BLaER1 treated with 17β-estradiol and CSF1 and Interleukin-3, amounts not matched to agents 10 nM and 100 nM (cell line): ENCODE measurements around the gene NMRK1.
A peak's percentile ranks its signal among the peaks of the same experiment; 100 is the strongest.

Experiments used
- H3K27ac ChIP-seq, 11 experiments: shearing (Covaris generic); formaldehyde crosslinking; 2 replicates each; pipeline ENCODE4 v1.8.1; 2022
- H3K27me3 ChIP-seq, 11 experiments: shearing (Covaris generic); formaldehyde crosslinking; 2 replicates each; pipeline ENCODE4 v1.8.1; 2022
- H3K36me3 ChIP-seq, 11 experiments: shearing (Covaris generic); formaldehyde crosslinking; 2 replicates each; pipeline ENCODE4 v1.8.1; 2022
- H3K4me1 ChIP-seq, 10 experiments: shearing (Covaris generic); formaldehyde crosslinking; 2 replicates each; pipeline ENCODE4 v1.8.1; 2022
- H3K4me2 ChIP-seq, 11 experiments: shearing (Covaris generic); formaldehyde crosslinking; 2 replicates each; pipeline ENCODE4 v1.8.1; 2022
- H3K4me3 ChIP-seq, 10 experiments: shearing (Covaris generic); formaldehyde crosslinking; 2 replicates each; pipeline ENCODE4 v1.8.1; 2022
- H3K9ac ChIP-seq, 11 experiments: shearing (Covaris generic); formaldehyde crosslinking; 2 replicates each; pipeline ENCODE4 v1.8.1; 2022
- H3K9me3 ChIP-seq, 11 experiments: shearing (Covaris generic); formaldehyde crosslinking; replicated peaks in 1 of 11; 2 replicates each; pipeline ENCODE4 v1.8.1; 2022
- H4K20me1 ChIP-seq, 11 experiments: shearing (Covaris generic); formaldehyde crosslinking; 2 replicates each; pipeline ENCODE4 v1.8.1; 2022
- Cebpa-rat ChIP-seq, 11 experiments: shearing (Covaris generic); IDR thresholded peaks; 2 replicates each; pipeline ENCODE4 v1.8.1; 2022

Gene NMRK1

DNA sequence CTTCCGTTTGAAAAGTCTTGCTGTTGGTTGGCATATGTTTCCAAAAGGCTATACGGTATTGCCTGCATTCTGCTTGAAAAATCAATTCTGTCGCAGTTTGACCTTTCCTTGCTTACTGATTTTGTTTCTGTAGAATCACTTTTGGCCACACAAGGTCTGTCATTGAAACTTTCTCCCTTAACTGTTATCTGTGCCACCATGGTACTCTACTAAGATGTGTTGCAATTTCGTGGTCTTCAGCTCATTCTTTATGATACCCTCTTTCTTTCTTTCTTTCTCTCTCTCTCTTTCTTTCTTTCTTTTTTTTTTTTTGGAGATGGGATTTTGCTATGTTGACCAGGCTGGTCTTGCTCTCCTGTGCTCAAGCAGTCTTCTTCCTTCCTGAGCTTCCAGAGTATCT lies 4.8 kb upstream of the NMRK1 start:
- H3K4me3 ChIP-seq: no peak overlapping the region
- no peak overlapping the region for H3K27ac ChIP-seq
- peak overlapping the region in 7 of 11 experiments; percentile 20 to 95 (median 34); a peak in 10 of 22 replicates for H3K4me2 ChIP-seq
- peak overlapping the region in 1 of 11 experiments; percentile 8; a peak in 1 of 22 replicates for H3K9ac ChIP-seq
- no peak for TF ChIP-seq Cebpa-rat (IDR thresholded peaks at IDR 0.05)
- peaks cover 5 to 50% (median 18%) of the 10 kb centered on the region in 11 experiments; a peak in 15 of 22 replicates for H3K36me3 ChIP-seq
- peaks cover 9 to 88% (median 86%) of the 10 kb centered on the region in 11 experiments; a peak in 21 of 22 replicates for H4K20me1 ChIP-seq
- H3K9me3 ChIP-seq: 0 out of 22 replicates have a peak, but pooled peaks cover 0 to 3% (median 0%) of the 10 kb centered on the region in 11 experiments
- no peaks in the 10 kb centered on the region for H3K27me3 ChIP-seq
- H3K4me1 ChIP-seq: peaks cover 22 to 67% (median 35%) of the 10 kb centered on the region in 10 experiments

DNA sequence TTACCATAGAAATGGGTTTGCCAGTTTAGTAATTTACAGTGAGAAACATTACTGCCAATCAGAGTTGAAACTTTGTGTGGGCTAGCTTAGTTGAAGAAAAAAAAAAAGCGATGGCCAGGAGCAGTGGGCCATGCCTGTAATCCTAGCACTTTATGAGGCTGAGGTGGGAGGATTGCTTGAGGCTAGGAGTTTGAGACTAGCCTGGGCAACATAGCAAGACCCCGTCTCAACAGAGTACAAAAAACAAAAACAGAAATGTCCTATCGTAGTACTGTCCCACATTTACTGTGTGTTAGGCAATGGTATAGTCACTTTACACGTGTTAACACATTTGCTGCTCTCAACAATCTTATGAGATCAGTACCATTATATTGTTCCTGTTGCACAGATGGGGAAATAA lies 2.6 kb upstream of the NMRK1 start:
- peak overlapping the region in 4 of 11 experiments; percentile 26 to 99 (median 98); a peak in 6 of 22 replicates for H3K9ac ChIP-seq
- H3K27ac ChIP-seq: no peak overlapping the region
- H3K4me1 ChIP-seq: peaks cover 38 to 70% (median 51%) of the 10 kb centered on the region in 10 experiments
- 0 out of 22 replicates have a peak, but pooled peaks cover 0 to under 1% (median 0%) of the 10 kb centered on the region in 11 experiments for H3K9me3 ChIP-seq
- peaks cover 0 to 30% (median 7%) of the 10 kb centered on the region in 11 experiments; a peak in 8 of 22 replicates for H3K36me3 ChIP-seq
- no peak for TF ChIP-seq Cebpa-rat (IDR thresholded peaks at IDR 0.05)
- H3K4me2 ChIP-seq: peak overlapping the region; percentile 79 to 96 (median 92)
- peak overlapping the region in 8 of 10 experiments; percentile 90 to 100 (median 95); a peak in 12 of 20 replicates for H3K4me3 ChIP-seq
- H3K27me3 ChIP-seq: no peaks in the 10 kb centered on the region
- H4K20me1 ChIP-seq: peaks cover 9 to 66% (median 65%) of the 10 kb centered on the region in 11 experiments; a peak in 20 of 22 replicates

DNA sequence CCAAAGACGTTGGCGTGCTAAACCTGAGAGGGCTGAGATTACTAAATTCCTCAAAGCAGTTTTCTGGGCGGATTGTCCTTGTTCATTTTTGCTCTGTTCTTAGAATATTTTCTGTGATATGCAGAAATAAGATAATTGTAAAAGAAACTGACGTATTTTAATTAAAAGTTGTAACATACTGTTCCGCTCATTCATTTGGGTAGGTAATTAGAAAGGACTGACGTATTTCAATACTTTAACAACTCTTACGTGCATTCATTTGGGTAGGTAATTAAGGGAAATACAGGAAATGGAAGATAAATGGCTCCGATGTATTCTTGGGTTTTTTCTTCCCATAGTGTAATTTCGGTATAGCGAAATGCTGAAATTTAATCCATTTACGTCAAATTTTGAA lies 1.4 kb upstream of the NMRK1 start:
- no peak for TF ChIP-seq Cebpa-rat (IDR thresholded peaks at IDR 0.05)
- Histone ChIP-seq H3K36me3 (peaks cover 0 to 23% (median 7%) of the 10 kb centered on the region in 11 experiments; a peak in 7 of 22 replicates), H3K4me2 (peak overlapping the region; percentile 79 to 96 (median 92)), H3K4me1 (peaks cover 44 to 70% (median 60%) of the 10 kb centered on the region in 10 experiments), H3K9me3 (no peaks in the 10 kb centered on the region), H3K9ac (peak overlapping the region; percentile 90 to 99 (median 95)), H4K20me1 (peaks cover 9 to 64% (median 52%) of the 10 kb centered on the region in 11 experiments; a peak in 20 of 22 replicates), H3K27ac (peak overlapping the region; percentile 85 to 99 (median 94); a peak in 21 of 22 replicates), H3K4me3 (peak overlapping the region; percentile 88 to 100 (median 95)), H3K27me3 (no peaks in the 10 kb centered on the region)

DNA sequence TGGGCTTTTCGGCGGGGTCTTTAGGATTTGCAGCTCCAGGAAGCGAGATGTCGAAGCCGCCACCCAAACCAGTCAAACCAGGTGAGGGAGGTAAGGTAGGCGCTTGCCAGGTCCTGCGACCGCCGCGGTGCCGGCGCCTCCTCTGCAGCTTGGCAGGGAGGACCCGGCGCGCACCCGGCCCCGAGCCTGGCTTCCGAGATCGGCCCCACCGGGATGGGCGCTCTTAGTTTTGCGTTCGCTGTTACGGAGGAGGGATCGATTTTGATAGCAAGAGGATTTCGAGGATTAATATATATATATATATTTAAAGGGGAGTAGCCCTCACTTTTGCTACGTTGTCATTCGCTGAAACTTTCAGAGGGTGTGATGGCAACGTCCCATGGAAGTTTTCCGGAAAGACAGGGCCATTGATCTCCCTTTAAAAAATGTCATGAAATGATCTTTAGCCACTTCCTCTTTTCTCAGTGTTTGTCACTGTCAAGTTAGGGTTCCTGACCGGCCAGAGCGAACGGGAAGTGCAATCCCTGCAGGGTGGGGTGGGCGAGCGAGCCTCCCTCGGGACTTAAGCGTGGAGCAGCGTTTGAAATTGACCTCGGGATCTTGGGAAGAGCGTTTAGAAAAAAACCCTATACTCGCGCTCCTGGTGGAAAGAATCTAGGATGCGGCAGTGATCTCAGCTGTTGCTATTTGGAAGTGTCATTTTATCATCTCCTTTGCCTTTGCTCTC lies 854 bp upstream of the NMRK1 start:
- Histone ChIP-seq H3K4me3 (peak overlapping the region; percentile 88 to 100 (median 95)), H3K4me2 (peak overlapping the region; percentile 79 to 96 (median 92)), H3K4me1 (peaks cover 44 to 71% (median 61%) of the 10 kb centered on the region in 10 experiments), H4K20me1 (peaks cover 9 to 64% (median 47%) of the 10 kb centered on the region in 11 experiments; a peak in 20 of 22 replicates), H3K9me3 (no peaks in the 10 kb centered on the region), H3K27me3 (no peaks in the 10 kb centered on the region), H3K36me3 (peaks cover 0 to 22% (median 3%) of the 10 kb centered on the region in 11 experiments; a peak in 7 of 22 replicates), H3K9ac (peak overlapping the region; percentile 90 to 99 (median 95)), H3K27ac (peak overlapping the region; percentile 85 to 99 (median 94))
- no peak for TF ChIP-seq Cebpa-rat (IDR thresholded peaks at IDR 0.05)

DNA sequence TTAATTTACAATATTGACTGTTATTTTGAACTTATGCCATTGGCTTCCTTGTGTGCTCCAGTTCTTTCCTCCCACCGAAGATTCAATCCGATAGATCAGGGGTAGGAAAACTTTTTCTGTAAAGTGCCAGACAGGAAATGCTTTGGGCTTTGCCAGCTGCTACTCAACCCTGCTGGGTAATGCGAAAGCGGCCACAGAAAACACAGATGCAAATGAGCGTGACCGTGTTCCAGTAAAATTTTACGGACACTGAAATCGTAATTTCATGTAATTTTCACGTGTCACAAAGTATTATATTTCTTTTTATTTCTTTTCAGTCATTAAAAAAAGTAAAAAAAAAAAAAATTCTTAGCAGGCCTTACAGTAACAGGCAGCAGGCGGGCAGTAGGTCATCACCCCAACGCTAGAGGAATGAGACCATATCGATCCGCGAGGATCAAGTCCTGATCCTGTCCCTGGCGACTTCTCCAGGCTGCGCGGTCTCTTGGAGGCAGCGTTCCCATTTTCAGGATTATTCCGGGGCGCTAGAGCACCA lies 599 bp downstream of the NMRK1 start:
- H3K27ac ChIP-seq: peak overlapping the region; percentile 85 to 99 (median 96)
- H3K27me3 ChIP-seq: no peaks in the 10 kb centered on the region
- peaks cover 0 to 23% (median 9%) of the 10 kb centered on the region in 11 experiments; a peak in 13 of 22 replicates for H3K36me3 ChIP-seq
- peak overlapping the region; percentile 79 to 99 (median 89) for H3K4me2 ChIP-seq
- peaks cover 9 to 64% (median 33%) of the 10 kb centered on the region in 11 experiments; a peak in 20 of 22 replicates for H4K20me1 ChIP-seq
- no peaks in the 10 kb centered on the region for H3K9me3 ChIP-seq
- H3K4me1 ChIP-seq: peaks cover 44 to 59% (median 55%) of the 10 kb centered on the region in 10 experiments
- H3K4me3 ChIP-seq: peak overlapping the region; percentile 88 to 100 (median 95)
- peak overlapping the region; percentile 90 to 99 (median 95) for H3K9ac ChIP-seq
- TF ChIP-seq Cebpa-rat (IDR thresholded peaks at IDR 0.05): no peak

- peaks cover 9 to 64% (median 27%) of the 10 kb centered on the region in 11 experiments; a peak in 20 of 22 replicates for H4K20me1 ChIP-seq
- 0 out of 22 replicates have a peak, but pooled peaks of 1 of the 11 experiments have one; percentile 14 for TF ChIP-seq Cebpa-rat (IDR thresholded peaks at IDR 0.05)
- H3K36me3 ChIP-seq: peaks cover 0 to 29% (median 9%) of the 10 kb centered on the region in 11 experiments; a peak in 13 of 22 replicates
- peaks cover 43 to 54% (median 49%) of the 10 kb centered on the region in 10 experiments for H3K4me1 ChIP-seq
- H3K9me3 ChIP-seq: no peaks in the 10 kb centered on the region
- H3K4me3 ChIP-seq: peak overlapping the region; percentile 88 to 100 (median 95)
- H3K4me2 ChIP-seq: peak overlapping the region; percentile 79 to 99 (median 89)
- H3K27ac ChIP-seq: peak overlapping the region; percentile 85 to 99 (median 96)
- H3K27me3 ChIP-seq: no peaks in the 10 kb centered on the region
- H3K9ac ChIP-seq: peak overlapping the region; percentile 90 to 99 (median 95); a peak in 21 of 22 replicates
Measured at GRCh38 chr9:75086541-75087288, 1.2 kb downstream of the NMRK1 start.

DNA sequence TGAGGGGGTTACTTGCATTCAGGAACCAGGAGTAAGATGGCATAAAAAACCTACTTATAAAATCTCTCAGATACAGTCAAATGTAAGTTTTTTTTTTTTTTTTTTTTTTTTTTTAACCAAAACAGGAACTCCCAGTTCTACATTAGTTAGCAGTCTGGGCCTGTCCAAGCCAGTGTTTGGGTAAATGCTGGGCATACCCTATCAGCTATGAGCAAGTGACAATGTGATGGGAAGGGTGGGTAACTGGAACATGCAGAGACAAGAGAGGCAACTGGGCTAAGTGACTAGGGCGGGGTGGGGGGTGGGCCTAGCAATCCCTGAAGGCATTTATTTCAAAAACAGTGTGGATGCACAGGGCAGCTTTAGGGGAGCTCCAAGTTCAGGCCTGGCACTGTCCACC lies 2.3 kb downstream of the NMRK1 start:
- Histone ChIP-seq H3K9ac (peak overlapping the region in 4 of 11 experiments; percentile 91 to 99 (median 98); a peak in 5 of 22 replicates), H3K4me1 (peaks cover 32 to 43% (median 38%) of the 10 kb centered on the region in 10 experiments), H3K27ac (peak overlapping the region in 2 of 11 experiments; percentile 97 to 99; a peak in 5 of 22 replicates), H3K27me3 (no peaks in the 10 kb centered on the region), H3K4me3 (peak overlapping the region in 6 of 10 experiments; percentile 26 to 100 (median 92); a peak in 8 of 20 replicates), H3K36me3 (peaks cover 0 to 40% (median 13%) of the 10 kb centered on the region in 11 experiments; a peak in 14 of 22 replicates), H3K9me3 (no peaks in the 10 kb centered on the region), H3K4me2 (peak overlapping the region; percentile 79 to 99 (median 89)), H4K20me1 (peaks cover 9 to 59% (median 16%) of the 10 kb centered on the region in 11 experiments; a peak in 20 of 22 replicates)
- TF ChIP-seq Cebpa-rat (IDR thresholded peaks at IDR 0.05): no peak
